GM12878 (cell line): ENCODE measurements around the gene PUDP.

Experiments
- ATF3 ChIP-seq: IDR thresholded peaks from 2 replicates; pipeline ENCODE4 v1.6.1; 2011; ENCODE audit warnings: low read depth, mild to moderate bottlenecking, low read length, moderate library complexity, borderline replicate concordance; ENCODE audit errors: extremely low read depth
- CTCF ChIP-seq, 3 experiments: IDR thresholded peaks in 2 of 3; conservative IDR thresholded peaks in 1 of 3; 2 replicates each; pipeline ENCODE4 v1.5.1; 2011; ENCODE audit warnings: low read depth in 3 of 3, low read length in 3 of 3, mild to moderate bottlenecking in 3 of 3, control low read depth in 2 of 3, moderate library complexity in 2 of 3, inconsistent platforms in 1 of 3, mixed read lengths in 1 of 3; ENCODE audit not compliant: control insufficient read depth in 2 of 3, insufficient read depth in 1 of 3; ENCODE audit errors: extremely low read depth in 1 of 3
- EED ChIP-seq: sonication (generic); IDR thresholded peaks from 2 replicates; pipeline ENCODE4 v1.6.1; 2016; ENCODE audit warnings: antibody characterized with exemption, low read depth
- EZH2 ChIP-seq: IDR thresholded peaks from 2 replicates; pipeline ENCODE4 v1.6.1; 2012; ENCODE audit warnings: low read depth, mild to moderate bottlenecking, control low read depth, inconsistent platforms, low read length, borderline replicate concordance; ENCODE audit not compliant: control insufficient read depth
- NR2C2 ChIP-seq: IDR thresholded peaks from 2 replicates; pipeline ENCODE4 v1.6.1; 2011; ENCODE audit warnings: borderline replicate concordance, low read depth; ENCODE audit not compliant: control insufficient read depth, insufficient read length
- POLR2A ChIP-seq: IDR thresholded peaks from 2 replicates; pipeline ENCODE4 v1.6.1; 2011; ENCODE audit warnings: low read depth, mild to moderate bottlenecking, low read length
- POLR2AphosphoS2 ChIP-seq: IDR thresholded peaks from 2 replicates; pipeline ENCODE4 v1.6.1; 2011; ENCODE audit warnings: low read depth, mild to moderate bottlenecking, low read length, improper control_type of control experiment, moderate library complexity
- POLR2AphosphoS5 ChIP-seq: IDR thresholded peaks from 2 replicates; pipeline ENCODE4 v1.6.1; 2011; ENCODE audit warnings: mild to moderate bottlenecking, low read length, inconsistent platforms
- REST ChIP-seq: IDR thresholded peaks from 2 replicates; pipeline ENCODE4 v1.6.1; 2012; ENCODE audit warnings: mild to moderate bottlenecking, low read depth, low read length
- SMC3 ChIP-seq: IDR thresholded peaks from 2 replicates; pipeline ENCODE4 v1.6.1; 2011; ENCODE audit warnings: low read length, improper control_type of control experiment, borderline replicate concordance
- SP1 ChIP-seq: IDR thresholded peaks from one replicate; pipeline ENCODE4 v1.6.1; 2011; ENCODE audit warnings: low read depth, low read length
- SUZ12 ChIP-seq: fragments of 200-600 bp; sonication (generic); IDR thresholded peaks from one replicate; pipeline ENCODE4 v1.6.1; 2018; ENCODE audit warnings: antibody characterized with exemption, mild to moderate bottlenecking; ENCODE audit not compliant: unreplicated experiment
- YY1 ChIP-seq: IDR thresholded peaks from 2 replicates; pipeline ENCODE4 v1.6.1; 2011; ENCODE audit warnings: low read depth, mild to moderate bottlenecking, low read length
- ZNF274 ChIP-seq: IDR thresholded peaks from one replicate; pipeline ENCODE4 v1.8.0; 2011; ENCODE audit not compliant: insufficient read length, insufficient read depth

GRCh38 chrX:7025471-7025870 lies 122.5 kb downstream of the PUDP start:
- no peak for TF ChIP-seq YY1
- TF ChIP-seq POLR2AphosphoS5: no peak
- no peak for TF ChIP-seq CTCF (IDR thresholded peaks at IDR 0.05 in 2 of 3, conservative IDR thresholded peaks at IDR 0.05 in 1 of 3; ENCODE audit: control insufficient read depth in 2 of 3, extremely low read depth in 1 of 3, insufficient read depth in 1 of 3, low read depth in 3 of 3, low read length in 3 of 3)
- no peak for TF ChIP-seq REST
- no peak for TF ChIP-seq NR2C2
- no peak for TF ChIP-seq ZNF274
- TF ChIP-seq SMC3: no peak
- TF ChIP-seq SUZ12: no peak
- no peak for TF ChIP-seq EED
- no peak for TF ChIP-seq SP1
- TF ChIP-seq EZH2: no peak
- no peak for TF ChIP-seq POLR2A
- TF ChIP-seq POLR2AphosphoS2: no peak
- no peak for TF ChIP-seq ATF3
